GOT3 (cell line): ENCODE measurements around the gene TTLL10.
"Not testable (repeated sequence)": the region's sequence is repeated elsewhere in the genome, so short reads cannot be mapped to it uniquely, and the experiment has no call there.

ENCODE experiments used
- DNase-seq: peaks from one replicate; lab custom pipeline; 2025; ENCODE audit warnings: mixed read lengths; lab: John Stamatoyannopoulos, UW

The TTLL10 gene

GRCh38 chr1:1141911-1142250 is 31.8 kb upstream of the TTLL10 start:
- DNase-seq, result no peak

GRCh38 chr1:1142352-1142751 is 31.3 kb upstream of the TTLL10 start:
- DNase-seq, result not testable (repeated sequence)

GRCh38 chr1:1142844-1143243 is 30.8 kb upstream of the TTLL10 start:
- DNase-seq, result no peak

- DNase-seq, result no peak
These were observed 30.0 kb upstream of the TTLL10 start for GRCh38 chr1:1143636-1144035.

GRCh38 chr1:1144122-1144842 is 29.4 kb upstream of the TTLL10 start:
- no peak for DNase-seq

- DNase-seq, result no peak
These were observed 28.7 kb upstream of the TTLL10 start for GRCh38 chr1:1144843-1145546.

GRCh38 chr1:1145547-1145914 is 28.1 kb upstream of the TTLL10 start:
- DNase-seq, result no peak

- no peak for DNase-seq
These were observed 27.7 kb upstream of the TTLL10 start for GRCh38 chr1:1146026-1146425.

- DNase-seq, result no peak
These were observed 27.1 kb upstream of the TTLL10 start for GRCh38 chr1:1146596-1146995.

GRCh38 chr1:1148061-1148460 is 25.6 kb upstream of the TTLL10 start:
- no peak for DNase-seq

GRCh38 chr1:1148569-1148968 is 25.1 kb upstream of the TTLL10 start:
- DNase-seq, result no peak

GRCh38 chr1:1149416-1149815 is 24.3 kb upstream of the TTLL10 start:
- no peak for DNase-seq

- DNase-seq, result no peak
These were observed 23.6 kb upstream of the TTLL10 start for GRCh38 chr1:1150100-1150499.

GRCh38 chr1:1151306-1151705 is 22.4 kb upstream of the TTLL10 start:
- no peak for DNase-seq

GRCh38 chr1:1152431-1152830 is 21.2 kb upstream of the TTLL10 start:
- not testable (repeated sequence) for DNase-seq

GRCh38 chr1:1153215-1153614 is 20.5 kb upstream of the TTLL10 start:
- DNase-seq, result not testable (repeated sequence)

GRCh38 chr1:1153874-1154273 is 19.8 kb upstream of the TTLL10 start:
- DNase-seq, result no peak

- DNase-seq, result no peak
These were observed 18.4 kb upstream of the TTLL10 start for GRCh38 chr1:1155258-1155657.

GRCh38 chr1:1156140-1157032 is 17.3 kb upstream of the TTLL10 start:
- no peak for DNase-seq

GRCh38 chr1:1157033-1157365 is 16.7 kb upstream of the TTLL10 start:
- no peak for DNase-seq

GRCh38 chr1:1157426-1157913 is 16.2 kb upstream of the TTLL10 start:
- DNase-seq, result no peak

GRCh38 chr1:1157914-1158710 is 15.6 kb upstream of the TTLL10 start:
- DNase-seq, result no peak
